Skeletal muscle cell (primary cell): ENCODE data around the gene PSMD12.
"Not testable (repeated sequence)": the region's sequence is repeated elsewhere in the genome, so short reads cannot be mapped to it uniquely, and the experiment has no call there.

ENCODE experiments used
- DNase-seq: peaks from one replicate; pipeline ENCODE4 v3.0.0-alpha.2; 2010; ENCODE audit warnings: low read depth
- H3K4me3 ChIP-seq: 2 replicates; pipeline ENCODE4 v1.5.1; 2011; ENCODE audit warnings: low read depth, mild to moderate bottlenecking, control low read depth, low read length, moderate library complexity

The PSMD12 gene

DNA sequence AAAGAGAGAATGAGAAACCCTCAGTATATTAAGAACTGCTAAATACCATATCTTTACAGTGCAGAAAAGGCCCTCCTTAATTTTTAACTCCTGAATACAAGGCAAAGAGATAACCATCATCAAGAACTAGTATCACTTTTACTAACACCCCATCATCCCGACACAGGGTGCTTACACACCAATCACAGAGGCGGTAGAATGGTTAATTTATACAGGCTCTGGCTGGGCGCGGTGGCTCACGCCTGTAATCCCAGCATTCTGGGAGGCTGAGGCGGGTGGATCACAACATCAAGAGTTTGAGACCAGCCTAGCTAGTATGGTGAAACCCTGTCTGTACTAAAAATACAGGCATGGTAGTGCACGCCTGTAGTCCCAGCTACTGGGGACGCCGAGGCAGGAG is 4.2 kb downstream of the PSMD12 start:
- no peak overlapping the region for H3K4me3 ChIP-seq
- no peak for DNase-seq

DNA sequence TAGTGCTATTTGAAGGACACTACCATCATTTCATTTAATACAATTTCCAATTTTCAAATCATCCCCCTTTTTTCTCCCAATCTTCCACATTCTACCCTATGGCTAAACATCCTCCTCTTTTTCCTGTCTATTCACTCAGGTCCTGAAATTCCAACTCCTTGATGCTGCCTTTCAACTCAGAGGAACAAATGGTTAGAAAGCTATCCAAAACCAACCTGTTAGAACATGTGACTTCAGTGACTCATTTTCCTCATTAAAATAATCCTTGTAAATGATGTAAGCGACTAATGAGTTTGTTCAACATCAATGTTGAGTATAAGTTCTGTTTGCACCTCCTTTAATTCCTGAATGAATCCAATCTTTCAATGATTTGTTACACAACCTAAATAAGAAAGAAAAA is 5.5 kb downstream of the PSMD12 start:
- no peak overlapping the region for H3K4me3 ChIP-seq
- DNase-seq: no peak

DNA sequence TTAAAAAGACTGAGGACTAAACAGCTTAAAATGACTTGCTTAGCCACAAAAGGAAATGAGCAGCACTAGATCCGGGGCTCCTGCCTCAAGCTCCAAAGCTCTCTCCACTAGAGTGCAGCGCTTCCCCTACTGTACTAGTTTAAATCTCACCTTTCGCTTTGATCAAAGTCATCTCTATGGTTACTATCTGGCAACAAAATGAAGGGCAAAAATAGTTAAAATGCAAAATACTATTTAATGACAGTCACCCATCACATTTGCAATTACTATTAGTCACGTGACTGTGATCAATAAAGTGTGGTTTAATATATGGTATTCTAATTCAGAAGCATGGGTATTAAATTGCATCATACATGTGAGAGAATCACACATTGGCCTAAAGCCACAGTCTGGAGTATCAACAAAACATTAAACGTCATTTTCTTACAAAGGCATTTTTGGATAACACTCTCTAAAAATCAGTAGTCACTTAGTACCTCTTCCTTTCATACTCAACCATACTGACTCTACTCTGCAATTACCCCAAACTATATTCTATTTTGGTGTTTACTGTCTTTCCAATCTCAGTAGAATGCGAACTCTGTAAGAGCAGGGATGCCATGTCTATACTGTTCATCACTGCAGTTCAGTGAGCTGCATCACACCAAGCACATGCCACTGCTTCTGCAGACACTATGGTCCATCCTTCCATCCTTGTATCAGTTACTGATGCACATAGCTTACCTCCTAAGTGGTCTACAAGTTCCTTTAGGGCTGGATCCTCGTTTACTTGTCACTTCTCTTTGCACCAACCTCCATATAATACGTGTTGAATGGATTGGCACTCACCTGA is 6.2 kb downstream of the PSMD12 start:
- no peak overlapping the region for H3K4me3 ChIP-seq
- no peak for DNase-seq

GRCh38 chr17:67358612-67359011 is 7.8 kb downstream of the PSMD12 start:
- DNase-seq: no peak
- no peak overlapping the region for H3K4me3 ChIP-seq

- no peak for DNase-seq
- no peak overlapping the region for H3K4me3 ChIP-seq
These were observed 12.3 kb downstream of the PSMD12 start for GRCh38 chr17:67353929-67354574.

- no peak overlapping the region for H3K4me3 ChIP-seq
- no peak for DNase-seq
These were observed 13.2 kb downstream of the PSMD12 start for GRCh38 chr17:67353161-67353560.

DNA sequence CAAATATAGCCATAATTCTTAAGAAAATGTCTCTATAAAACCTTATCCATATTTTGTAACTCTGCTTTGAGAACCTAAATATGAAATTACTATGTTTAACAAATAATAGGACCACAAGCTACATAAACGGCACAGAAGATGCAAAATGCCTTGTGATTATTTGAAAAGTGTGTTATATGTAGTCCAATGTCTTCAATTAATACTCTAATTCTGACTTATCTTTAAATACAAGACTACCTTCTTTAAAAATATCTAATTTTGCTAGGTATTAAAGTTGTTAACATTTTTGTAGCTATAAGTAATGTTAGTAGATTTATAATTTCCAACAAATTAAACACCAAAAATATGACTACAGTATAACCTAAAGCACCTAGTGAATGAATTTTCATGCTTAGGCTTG is 17.0 kb downstream of the PSMD12 start:
- no peak overlapping the region for H3K4me3 ChIP-seq
- DNase-seq: no peak

DNA sequence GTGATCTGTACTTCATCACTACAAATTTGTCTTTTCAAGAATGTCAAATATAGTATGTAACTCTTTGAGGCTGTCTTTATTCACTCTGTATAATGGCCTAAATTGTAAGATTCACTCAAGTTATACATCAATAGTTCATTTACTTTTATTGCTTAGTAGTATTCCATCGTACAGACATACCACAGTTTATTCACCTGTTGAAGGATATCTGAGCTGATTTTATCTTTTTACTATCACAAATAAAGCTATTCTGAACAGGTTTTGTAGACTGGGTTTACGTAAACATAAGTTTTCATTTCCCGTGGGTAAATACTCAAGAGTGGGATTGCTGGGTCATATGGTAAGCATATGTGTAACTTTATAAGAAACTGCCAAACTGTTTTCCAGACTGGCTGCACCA is 18.6 kb downstream of the PSMD12 start:
- H3K4me3 ChIP-seq: no peak overlapping the region
- no peak for DNase-seq

- no peak for DNase-seq
- H3K4me3 ChIP-seq: no peak overlapping the region
These were observed 23.1 kb downstream of the PSMD12 start for GRCh38 chr17:67343237-67343636.

DNA sequence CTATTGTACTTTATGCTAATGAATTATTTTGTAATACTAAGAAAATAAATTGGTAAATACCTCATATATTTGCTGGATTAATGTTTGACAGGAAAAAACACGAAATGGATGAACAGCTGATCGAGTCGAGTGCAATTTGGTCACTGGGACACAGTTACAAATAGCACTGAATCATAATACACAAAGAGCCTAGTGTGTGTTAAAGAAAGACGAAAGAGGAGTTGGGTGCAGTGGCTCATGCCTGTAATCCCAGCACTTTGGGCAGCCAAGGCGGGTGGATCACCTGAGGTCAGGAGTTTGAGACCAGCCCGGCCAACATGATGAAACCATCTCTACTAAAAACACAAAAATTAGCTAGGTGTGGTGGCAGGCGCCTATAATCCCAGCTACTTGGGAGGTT is 28.0 kb downstream of the PSMD12 start:
- H3K4me3 ChIP-seq, DNase-seq: not testable (repeated sequence)

- H3K4me3 ChIP-seq: no peak overlapping the region
- no peak for DNase-seq
These were observed 29.5 kb downstream of the PSMD12 start for GRCh38 chr17:67336859-67337258.

- no peak for DNase-seq
- no peak overlapping the region for H3K4me3 ChIP-seq
These were observed 31.0 kb downstream of the PSMD12 start for GRCh38 chr17:67335245-67335835.

DNA sequence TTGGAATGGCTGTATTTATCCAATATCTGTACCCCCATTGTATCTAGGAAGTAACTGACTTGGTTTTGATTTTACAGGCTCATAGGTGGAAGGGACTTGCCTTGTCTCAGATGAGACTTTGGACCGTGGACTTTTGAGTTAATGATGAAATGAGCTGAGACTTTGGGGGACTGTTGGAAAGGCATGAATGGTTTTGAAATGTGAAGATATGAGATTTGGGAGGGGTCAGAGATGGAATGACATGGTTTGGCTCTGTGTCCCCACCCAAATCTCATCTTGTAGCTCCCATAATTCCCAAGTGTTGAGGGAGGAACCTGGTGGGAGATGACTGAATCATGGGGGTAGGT is 34.2 kb downstream of the PSMD12 start:
- not testable (repeated sequence) for DNase-seq, H3K4me3 ChIP-seq

GRCh38 chr17:67331381-67332161 is 34.8 kb downstream of the PSMD12 start:
- H3K4me3 ChIP-seq, DNase-seq: not testable (repeated sequence)

GRCh38 chr17:67328026-67328425 is 38.4 kb downstream of the PSMD12 start:
- no peak overlapping the region for H3K4me3 ChIP-seq
- no peak for DNase-seq

DNA sequence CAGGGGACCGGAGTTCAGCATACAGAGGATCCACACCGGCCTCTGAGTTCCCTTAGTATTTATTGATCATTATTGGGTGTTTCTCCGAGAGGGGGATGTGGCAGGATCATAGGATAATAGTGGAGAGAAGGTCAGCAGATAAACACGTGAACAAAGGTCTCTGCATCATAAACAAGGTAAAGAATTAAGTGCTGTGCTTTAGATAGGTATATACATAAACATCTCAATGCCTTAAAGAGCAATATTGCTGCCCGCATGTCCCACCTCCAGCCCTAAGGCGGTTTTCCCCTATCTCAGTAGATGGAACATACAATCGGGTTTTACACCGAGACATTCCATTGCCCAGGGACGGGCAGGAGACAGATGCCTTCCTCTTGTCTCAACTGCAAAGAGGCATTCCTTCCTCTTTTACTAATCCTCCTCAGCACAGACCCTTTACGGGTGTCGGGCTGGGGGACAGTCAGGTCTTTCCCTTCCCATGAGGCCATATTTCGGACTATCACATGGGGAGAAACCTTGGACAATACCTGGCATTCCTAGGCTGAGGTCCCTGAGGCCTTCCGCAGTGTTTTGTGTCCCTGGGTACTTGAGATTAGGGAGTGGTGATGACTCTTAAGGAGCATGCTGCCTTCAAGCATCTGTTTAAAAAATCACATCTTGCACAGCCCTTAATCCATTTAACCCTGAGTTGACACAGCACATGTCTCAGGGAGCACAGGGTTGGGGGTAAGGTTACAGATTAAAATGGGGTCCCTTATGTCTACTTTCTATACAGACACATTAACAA is 39.2 kb downstream of the PSMD12 start:
- DNase-seq, H3K4me3 ChIP-seq: not testable (repeated sequence)

DNA sequence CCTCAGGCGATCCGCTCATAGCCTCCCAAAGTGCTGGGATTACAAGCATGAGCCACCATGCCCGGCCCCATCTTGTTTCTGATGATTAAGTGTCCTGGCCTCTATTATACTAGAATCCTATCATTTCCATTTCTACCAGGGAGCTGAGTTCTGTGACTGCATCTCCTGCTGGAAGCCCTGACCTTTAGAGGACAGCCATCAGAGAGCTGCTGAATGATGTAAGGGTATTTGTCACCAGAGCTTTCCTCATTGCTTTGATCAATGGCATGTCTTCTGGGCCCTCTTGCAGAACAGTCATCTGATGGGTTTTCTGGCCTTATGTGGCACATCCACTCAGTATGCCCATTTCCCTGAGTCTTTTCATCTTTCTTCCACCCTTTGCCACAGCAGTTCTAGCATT is 39.9 kb downstream of the PSMD12 start:
- DNase-seq: no peak
- no peak overlapping the region for H3K4me3 ChIP-seq

- no peak for DNase-seq
- no peak overlapping the region for H3K4me3 ChIP-seq
These were observed 42.0 kb downstream of the PSMD12 start for GRCh38 chr17:67324330-67324729.

DNA sequence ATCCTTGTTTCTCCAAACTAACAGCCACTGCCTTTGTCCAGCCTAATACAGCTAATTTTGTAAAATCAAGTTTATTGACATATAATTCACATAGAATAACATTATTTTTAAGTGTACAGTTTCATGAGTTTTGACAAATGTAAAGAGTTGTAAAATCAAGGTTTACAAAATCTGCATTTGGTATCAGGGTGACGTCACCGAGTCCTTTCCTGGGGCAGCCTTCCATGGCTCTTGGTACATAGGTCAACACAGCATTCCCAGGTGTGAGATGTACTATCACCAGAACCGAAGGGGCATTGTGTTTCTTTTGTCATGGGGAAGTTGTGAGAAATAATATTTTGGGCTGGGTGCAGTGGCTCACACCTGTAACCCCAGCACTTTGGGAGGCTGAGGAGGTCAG is 42.9 kb downstream of the PSMD12 start:
- H3K4me3 ChIP-seq: no peak overlapping the region
- DNase-seq: no peak
